Stimulated activated CD4-positive, alpha-beta T cell treated with anti-CD3 and anti-CD28 coated beads, Interleukin-4, amount 100 ng/mL, for 48 hours (primary cell): ENCODE results near the gene SMCHD1.

Source experiments
- DNase-seq, 2 donors: peaks; one replicate each; pipeline ENCODE4 v3.0.0-alpha.2; 2020; ENCODE audit warnings: low read depth in 2 of 2

The SMCHD1 gene

DNA sequence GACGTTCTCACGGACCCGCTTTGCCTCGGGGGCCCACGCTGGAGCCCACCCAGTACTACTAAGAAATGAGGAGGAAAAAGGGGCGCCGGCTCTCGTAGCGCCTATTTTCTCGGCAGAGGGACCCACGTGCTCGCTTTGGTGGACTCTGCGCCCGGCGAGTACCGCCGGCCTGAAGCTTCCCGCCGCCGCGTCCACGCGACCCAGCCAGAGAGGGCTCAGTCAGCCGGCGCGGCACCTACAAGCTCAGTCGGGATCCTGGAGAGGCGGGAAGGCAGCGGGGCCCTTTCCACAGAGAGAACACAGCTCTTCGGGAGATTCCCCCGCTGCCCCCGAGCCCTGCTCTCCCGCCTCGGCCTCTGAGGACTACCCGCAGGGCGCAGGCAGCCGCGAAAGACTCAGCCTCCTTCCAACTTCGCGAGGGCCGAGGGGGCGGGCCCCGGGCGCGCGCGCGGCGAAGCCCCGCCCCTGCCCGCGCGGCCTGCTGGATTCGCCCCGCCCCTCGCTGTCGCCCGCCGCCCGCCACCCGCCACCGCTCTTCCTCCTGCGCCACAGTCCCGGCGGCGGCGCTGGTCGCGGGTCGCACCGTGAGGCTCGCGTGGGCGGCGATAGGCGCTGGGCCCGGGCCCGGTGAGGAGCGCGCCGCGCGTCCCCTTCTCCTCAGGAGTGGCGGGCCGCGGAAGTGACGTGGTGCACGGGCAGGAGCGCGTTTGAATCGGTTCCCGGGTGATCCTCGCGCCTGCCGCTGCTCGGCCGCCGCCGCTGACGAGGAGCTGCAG lies at the start of gene SMCHD1:
Gene SMCHD1 (plus strand): TSS at position 549 of the 776 bp plus-strand sequence. CDS start 350 bp downstream, outside the sequence.
- DNase-seq: peak; percentile 89 to 93

DNA sequence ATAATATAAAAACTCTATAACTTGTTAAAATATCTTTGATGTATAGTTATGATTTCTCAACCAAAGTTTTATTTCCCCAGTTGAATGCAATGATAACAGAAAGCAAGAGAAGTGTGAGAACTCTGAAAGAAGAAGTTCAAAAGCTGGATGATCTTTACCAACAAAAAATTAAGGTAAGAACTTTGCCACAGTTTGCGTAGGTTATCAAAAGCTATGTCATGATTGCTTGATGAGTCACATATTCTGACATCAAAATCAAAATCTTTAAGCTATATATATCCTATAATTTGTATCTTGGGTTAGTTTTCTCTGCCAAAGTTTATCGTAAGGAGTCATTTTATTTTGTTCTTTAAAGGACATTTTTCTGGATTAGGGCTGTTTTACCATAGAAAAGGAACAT lies 49.2 kb upstream of the SMCHD1 start:
- DNase-seq: no peak

DNA sequence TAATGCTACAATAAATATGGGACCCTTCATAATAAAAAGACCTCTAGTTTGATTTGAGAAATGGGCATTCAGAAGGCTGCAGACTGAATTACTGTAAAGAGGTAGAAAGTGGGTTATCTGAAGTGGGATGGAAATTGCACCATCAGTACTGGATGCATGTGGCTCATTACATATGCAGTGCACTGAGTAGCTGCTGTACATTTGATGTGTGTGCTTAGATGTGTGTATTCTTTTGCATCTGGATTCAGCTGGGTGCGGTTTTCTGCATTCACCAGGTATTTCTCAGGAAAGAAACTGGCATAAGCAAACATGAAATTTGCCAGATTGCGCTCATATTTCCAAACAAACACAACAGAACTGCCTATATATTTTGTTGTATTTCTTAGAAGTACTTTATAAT lies 45.9 kb upstream of the SMCHD1 start:
- DNase-seq: no peak

DNA sequence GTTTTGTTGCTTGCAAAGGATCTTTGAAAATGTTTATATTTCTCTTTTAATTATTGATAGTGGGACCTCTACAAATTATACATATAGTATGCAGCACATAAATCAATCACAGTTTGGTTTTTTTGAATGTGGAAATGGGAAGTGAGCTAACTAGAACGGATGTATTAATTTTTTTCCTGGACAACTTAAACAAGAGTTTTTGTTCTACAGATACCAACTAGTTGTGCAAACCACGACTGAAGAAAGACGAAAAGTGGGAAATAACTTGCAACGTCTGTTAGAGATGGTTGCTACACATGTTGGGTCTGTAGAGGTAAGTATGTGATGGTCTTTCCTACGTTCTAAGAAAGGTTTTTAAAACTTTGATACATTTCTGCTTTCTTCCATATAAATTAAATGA lies 45.0 kb upstream of the SMCHD1 start:
- DNase-seq: no peak

DNA sequence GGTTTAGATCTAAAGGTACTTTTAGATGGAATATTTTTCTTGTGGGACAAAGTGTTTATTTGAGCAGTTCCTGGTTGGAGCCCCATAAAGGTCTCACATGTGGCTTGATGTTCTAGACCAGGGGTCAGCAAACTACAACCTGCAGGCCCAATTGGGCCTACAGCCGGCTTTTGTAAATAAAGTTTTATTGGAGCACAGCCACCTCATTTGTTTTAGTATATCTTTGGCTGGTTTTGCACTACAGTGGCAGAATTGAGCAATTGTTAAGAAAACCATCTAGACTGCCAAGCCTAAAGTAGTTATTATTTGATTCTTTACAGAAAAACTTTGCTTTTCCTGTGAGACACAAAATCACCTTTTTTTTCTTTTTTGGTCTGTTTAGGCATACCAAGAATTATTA lies 42.5 kb upstream of the SMCHD1 start:
- no peak for DNase-seq

DNA sequence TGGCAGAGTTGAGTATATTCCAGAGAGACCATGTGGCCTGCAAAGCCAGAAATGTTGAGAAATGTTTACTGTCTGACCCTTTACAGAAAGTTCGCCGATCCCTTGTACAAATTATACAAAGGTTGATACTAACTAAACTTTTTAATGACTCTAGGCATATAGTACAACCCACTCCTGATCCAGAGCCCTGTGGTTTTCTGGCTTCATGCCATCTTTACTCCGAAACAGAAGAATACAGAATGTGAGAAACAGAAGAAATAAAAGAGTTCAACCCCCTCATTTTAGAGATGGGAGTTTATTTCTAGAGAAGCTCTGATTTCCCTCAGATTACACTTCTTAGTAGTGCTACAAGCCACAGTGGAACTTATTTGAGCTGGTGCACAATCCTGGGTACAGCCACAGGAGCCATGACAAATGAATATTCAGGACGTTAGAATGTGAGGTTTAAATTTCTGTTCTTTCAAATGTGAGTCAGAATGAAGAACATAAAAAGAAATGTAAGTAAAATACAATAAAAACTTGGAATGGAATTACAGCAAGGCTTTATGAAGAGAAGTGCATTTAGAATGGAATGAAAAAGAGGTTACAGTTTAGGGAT lies 38.0 kb upstream of the SMCHD1 start:
- DNase-seq: no peak

DNA sequence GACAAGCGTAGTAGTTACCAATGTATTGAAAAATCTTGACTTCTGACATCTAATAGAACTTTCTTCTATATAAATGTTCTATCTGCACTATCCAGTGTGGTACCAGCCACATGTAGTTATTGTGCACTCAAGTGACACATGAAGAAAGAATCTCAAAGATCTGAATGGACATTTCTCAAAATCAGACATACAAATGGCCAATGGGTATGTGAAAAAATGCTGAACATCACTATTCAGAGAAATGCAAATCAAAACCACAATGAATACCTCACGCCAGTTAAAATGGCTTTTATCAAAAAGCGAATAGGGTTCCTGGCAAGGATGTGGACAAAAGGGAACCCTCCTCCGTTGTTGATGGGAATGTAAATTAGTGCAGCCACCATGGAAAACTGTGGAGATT lies 37.5 kb upstream of the SMCHD1 start:
- no peak for DNase-seq

DNA sequence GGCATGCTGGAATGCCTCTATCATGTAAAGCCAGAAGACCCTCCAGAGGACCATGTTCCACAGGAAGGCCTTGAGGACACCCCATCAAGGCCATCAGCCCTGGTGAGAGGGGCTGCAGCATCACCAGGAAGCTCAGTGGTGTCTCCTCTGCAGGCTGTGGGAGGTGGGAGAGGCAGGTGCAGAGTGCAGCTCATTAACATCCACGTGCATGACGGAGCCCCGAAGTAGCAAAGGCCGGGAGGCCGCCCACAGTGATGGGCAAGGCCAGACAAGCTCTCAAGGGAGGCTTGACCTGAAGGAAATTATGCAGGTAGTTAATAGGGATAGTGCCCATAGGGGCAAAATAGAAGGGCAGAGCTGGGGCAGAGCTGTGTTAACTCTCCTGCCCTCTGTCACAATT lies 30.3 kb upstream of the SMCHD1 start:
- DNase-seq: no peak

DNA sequence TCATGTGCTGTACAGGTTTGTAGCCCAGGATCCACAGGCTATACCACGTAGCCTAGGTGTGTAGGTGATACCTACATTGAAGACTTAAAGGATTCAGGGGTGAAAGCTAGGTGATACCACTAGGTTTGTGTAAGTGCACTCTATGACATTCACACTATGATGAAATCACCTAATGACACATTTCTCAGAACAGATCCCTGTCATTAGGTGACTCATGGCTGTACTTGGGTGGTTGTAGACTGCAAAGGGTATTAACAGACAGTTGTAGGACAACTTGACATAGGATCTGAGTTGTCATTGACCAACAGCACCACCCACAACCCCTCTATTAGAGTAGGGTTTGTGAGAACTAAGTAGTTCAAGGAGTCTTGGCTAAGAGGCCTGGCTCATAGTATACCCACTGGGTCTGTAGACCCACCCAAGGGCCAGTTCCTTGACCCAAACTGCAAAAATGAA lies 27.7 kb upstream of the SMCHD1 start:
- no peak for DNase-seq

DNA sequence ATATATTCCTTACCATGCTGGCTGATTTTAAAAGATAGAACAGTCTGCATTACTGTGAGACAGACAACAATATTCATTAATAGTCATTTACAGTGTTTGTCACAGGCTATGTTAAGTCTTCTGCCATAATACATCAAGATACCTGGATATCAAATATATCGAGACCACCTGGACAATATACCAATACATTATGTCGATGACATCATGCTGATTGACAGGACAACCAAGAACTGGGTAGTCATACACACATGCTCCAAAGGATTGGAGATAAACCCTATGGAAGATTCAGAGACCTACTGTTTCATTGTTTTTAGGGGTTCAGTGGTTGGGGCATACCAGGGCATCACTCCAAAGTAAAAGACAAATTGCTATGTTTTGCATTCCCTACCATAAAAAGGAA lies 26.5 kb upstream of the SMCHD1 start:
- DNase-seq: no peak

DNA sequence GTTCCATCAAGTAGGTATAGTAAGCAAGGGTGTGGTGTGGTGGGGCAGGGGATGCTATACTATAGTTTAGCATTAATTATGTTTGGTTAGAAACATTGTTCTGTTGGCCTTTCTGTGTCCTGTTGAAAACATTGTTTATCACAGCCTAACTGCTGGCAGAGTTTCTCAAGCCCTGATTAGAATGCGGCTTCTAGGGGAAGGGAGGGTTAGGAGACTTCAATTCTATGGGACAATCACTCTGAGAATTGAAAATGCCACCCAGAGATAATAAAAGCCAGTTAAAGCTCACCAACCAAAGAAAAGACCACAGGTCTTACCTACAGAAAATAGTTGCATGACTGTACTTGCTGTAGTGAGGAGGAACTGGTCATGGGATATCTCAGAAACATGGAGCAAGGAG lies 19.9 kb upstream of the SMCHD1 start:
- DNase-seq: no peak

DNA sequence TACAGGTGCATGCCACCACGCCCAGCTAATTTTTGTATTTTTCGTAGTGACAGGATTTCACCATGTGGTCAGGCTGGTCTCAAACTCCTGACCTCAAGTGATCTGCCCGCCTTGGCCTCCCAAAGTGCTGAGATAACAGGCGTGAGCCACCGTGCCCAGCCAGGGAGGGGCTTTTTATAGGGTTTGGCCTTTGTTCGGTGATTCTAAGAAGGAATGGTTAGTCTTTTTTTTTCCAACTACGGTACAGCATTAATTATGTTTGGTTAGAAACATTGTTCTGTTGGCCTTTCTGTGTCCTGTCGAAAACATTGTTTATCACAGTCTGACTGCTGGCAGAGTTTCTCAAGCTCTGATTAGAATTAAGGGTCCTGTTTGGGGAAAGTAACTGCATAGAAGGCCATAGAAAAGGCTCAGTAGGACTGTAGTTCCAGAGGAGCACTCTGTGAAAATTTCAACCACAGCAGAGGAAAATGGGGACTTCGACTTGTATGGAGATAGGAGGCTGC lies 19.3 kb upstream of the SMCHD1 start:
- no peak for DNase-seq

DNA sequence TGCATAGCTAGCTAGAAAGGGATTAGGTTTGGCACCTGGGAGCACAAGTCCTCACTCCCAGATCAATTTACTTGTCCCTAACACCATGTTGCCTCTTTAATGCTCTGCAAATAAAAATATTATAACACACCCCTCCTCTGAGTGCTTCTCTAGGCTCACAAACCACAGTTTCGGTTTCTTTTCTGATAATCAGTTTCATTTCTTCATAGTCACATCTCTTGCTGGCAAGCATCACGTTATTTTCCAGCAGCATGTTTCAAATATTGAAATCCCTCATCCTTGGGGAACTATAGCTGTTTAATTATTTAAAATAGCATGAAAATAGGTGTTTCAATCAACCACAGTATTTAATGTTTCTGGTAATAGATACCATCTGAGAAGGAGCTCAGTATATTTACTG lies 13.9 kb upstream of the SMCHD1 start:
- DNase-seq: no peak

DNA sequence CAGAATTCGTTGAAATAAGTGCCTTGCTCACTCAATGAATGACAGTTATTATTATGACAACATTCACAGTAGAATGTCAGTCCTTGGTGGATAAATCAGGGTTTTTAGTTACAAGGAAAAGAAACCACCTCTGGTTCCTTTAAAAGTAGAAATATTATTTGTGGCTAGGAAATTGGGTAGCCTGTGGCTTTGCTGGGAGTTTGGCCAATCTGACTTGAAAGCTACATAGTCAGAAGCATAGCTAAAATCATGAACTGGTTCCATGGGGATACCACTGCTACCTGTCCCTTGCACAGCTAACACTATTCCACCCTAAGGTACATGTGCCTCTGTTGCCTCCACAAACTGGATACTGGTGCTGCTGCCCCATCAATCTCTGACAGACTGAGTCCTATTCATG lies 12.8 kb upstream of the SMCHD1 start:
- no peak for DNase-seq

DNA sequence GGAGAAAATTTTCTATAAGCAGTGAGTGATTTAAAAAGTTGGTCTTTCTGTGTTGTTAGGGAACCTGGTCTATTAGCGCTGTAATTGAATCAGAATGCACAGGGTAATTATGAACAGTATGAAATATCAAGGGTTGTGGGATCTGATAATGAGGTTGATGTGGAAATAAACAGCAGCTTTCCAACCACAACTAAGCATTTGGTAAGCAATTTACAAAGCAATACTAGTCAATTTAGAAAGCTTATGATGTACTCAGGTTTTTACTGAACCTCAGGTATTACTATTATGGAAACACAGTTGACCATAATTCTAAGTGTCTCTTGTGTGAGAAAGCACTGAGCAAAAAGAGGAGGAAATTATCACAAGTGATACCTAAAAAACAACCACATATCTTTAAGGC lies 11.0 kb upstream of the SMCHD1 start:
- no peak for DNase-seq

DNA sequence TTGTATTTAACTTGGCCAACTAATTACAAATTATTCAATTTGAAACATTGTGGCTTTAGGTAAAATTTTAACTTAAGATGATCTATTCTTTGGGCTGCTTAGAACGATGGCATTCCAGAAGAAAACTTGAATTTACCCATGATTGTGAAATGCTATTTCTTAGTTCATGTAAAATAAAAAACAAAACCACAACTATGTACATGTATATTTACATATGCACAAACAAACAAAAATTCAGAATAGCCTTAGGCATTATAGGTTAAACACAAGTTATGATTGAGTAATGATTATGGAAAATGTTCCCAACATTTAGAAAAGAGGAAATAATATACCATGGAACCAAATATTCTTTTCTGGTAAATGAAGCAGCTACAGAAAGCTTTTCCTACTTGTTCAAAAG lies 3.5 kb upstream of the SMCHD1 start:
- no peak for DNase-seq

DNA sequence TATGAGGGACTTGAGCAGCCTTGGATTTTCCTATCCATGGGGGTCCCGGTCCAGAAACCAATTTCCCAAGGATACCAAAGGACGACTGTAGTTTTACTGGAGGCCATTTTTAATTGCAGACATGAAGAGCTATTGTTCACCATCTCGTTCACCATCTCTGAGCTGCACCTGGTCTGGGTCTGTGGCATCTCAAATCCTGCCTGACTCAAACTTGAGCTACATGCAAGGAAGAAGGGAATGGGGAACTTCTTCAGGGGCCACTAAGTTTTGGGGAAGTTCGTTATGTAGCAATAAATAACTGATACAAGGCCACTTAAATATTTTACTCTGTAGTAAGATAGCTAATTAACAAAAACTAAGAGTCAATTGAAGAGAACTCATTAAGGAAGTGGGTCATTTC lies 2.1 kb upstream of the SMCHD1 start:
- DNase-seq: no peak

DNA sequence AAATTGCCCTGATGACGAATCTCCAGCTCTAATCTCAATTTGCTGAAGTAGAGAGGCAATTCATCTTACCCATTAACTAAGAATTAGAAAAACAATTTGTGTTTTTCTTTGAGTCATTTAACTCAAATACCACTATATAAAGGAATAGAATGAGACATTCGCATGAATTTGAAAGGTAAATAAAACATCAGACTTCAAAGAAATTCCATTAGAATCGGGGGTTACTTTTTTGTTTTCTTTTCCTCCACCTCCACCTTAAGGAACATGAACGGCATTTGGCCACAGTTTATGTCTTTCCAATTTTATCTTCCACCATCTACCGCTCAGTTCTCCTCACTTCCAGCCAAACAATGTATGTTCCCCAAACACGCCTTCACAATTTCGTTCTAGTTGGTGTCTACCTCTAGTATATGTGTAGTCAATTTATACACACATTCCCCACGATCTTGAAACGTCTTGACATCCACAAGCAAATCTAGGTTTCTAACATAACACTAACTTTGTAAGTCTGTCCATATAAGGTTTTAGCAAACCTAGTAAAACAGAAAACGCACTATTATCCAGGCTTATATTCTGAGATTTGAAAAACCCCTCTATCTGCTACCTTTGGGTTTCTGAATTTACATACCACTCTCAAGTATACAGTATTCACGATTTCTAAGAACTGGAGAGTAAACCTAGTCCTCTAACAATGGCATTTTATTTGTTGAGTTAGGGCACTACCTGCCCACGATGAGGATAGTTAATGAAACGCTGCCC lies 1.2 kb upstream of the SMCHD1 start:
- no peak for DNase-seq

DNA sequence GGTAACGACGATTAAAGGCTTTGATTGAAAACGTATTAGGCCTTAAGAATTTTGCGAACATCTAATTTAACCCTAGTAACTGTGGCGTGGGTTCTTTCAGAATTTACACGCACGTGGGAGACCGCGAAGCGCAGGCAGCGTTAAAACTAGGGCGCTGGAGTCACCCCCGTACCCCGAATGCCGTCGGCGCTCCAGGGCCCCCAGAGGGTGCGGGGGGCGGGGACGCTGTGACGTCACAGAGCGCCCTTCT lies 673 bp upstream of the SMCHD1 start:
- DNase-seq: peak; percentile 54 to 59

DNA sequence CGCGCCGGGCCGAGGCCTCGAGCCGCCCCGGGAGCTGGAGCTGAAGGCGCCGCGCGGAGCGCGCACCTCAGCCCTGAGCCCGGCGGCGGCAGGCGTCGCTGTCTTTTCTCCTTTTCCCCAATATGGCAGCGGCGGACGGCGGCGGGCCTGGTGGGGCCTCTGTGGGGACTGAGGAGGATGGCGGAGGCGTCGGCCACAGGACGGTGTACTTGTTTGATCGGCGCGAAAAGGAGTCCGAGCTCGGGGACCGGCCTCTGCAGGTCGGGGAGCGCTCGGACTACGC lies 369 bp downstream of the SMCHD1 start:
- no peak for DNase-seq

DNA sequence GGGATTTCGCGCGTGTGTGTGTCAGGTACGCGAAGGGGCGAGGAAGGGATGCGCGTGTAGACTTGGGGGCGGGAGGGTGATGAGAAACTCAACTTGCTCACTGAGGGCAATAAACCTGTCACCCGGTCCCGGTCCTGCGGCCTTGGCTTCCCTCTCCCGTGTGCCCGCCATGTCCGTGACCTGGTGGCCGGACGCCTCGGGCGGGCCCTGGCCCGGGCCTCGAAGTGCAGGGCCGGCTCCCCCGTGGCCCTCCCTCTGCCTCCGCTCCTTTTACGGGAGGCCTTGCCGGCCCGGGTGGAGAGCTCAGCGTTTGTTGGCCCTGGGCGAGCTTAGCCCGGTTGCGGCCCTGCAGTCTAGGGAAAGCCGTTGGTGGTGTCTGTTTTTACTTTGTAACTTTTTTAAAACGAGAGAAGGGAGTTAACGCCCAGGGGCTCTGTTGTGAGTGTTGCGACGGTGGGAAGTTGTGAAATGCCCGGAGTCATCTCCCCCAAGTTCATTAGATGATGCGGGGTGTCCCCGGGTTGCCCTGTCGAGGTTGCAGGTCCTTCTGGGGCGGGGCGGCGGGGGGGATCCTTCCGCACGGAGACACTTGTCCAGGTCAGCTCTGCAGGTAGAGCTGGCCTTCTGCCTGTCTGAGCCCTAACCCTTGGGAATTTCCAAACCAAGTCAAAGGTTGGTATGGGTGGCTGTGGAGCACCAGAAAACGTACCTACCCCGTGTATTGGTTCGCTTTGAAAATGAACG lies 883 bp downstream of the SMCHD1 start:
- peak; percentile 36 to 41 for DNase-seq

DNA sequence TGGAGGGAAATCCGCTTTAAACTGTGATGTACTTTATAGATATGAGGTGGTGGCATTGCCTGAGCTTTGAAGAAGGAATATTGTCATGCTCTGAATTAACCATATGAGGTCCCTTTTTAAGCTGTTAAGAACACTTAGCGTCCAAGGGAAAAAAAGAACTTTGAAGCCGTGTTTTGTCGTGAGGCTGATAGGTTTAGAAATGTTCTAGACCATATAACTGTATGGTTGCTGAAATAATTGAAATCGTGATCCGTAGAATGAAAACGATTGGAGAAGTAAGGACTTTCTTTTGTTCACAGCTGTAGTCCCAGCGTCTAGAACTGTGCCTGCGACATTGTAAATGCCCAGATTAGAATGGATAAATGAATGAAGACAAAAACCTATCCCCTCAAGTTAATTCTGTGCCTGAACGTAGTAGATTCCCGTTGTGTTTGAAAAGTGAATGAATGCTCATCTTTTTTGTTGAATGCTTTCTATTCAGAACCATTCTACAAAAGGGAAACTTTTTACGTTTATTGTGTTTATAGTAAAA lies 1.5 kb downstream of the SMCHD1 start:
- no peak for DNase-seq
